Raji (cell line): ENCODE results near the gene ZNF599.

Experiments used
- POLR2A ChIP-seq: IDR thresholded peaks from 2 replicates; pipeline ENCODE4 v1.6.1; 2011; ENCODE audit warnings: low read depth, low read length, control low read depth; ENCODE audit not compliant: insufficient read depth

ZNF599 gene

GRCh38 chr19:34772697-34773554 is at the start of gene ZNF599:
Gene ZNF599 (minus strand): TSS chr19:34773215. CDS start chr19:34772841, 374 bp downstream.
- no peak for TF ChIP-seq POLR2A

- TF ChIP-seq POLR2A = no peak
These were observed 45.3 kb upstream of the ZNF599 start for GRCh38 chr19:34818270-34818669.

- no peak for TF ChIP-seq POLR2A
These were observed 43.7 kb upstream of the ZNF599 start for GRCh38 chr19:34816708-34817107.

- no peak for TF ChIP-seq POLR2A
These were observed 35.6 kb upstream of the ZNF599 start for GRCh38 chr19:34808566-34808965.

- no peak for TF ChIP-seq POLR2A
These were observed 34.2 kb upstream of the ZNF599 start for GRCh38 chr19:34806976-34807860.

- TF ChIP-seq POLR2A = no peak
These were observed 31.1 kb upstream of the ZNF599 start for GRCh38 chr19:34804115-34804514.

GRCh38 chr19:34794066-34794960 is 21.3 kb upstream of the ZNF599 start:
- no peak for TF ChIP-seq POLR2A

GRCh38 chr19:34793565-34793964 is 20.6 kb upstream of the ZNF599 start:
- no peak for TF ChIP-seq POLR2A

GRCh38 chr19:34788074-34788473 is 15.1 kb upstream of the ZNF599 start:
- no peak for TF ChIP-seq POLR2A

GRCh38 chr19:34787059-34787824 is 14.2 kb upstream of the ZNF599 start:
- TF ChIP-seq POLR2A = no peak

GRCh38 chr19:34786236-34786635 is 13.2 kb upstream of the ZNF599 start:
- TF ChIP-seq POLR2A = no peak

- TF ChIP-seq POLR2A = no peak
These were observed 6.6 kb upstream of the ZNF599 start for GRCh38 chr19:34779652-34780051.

- no peak for TF ChIP-seq POLR2A
These were observed 5.3 kb upstream of the ZNF599 start for GRCh38 chr19:34778342-34778741.

- no peak for TF ChIP-seq POLR2A
These were observed 1.8 kb upstream of the ZNF599 start for GRCh38 chr19:34774857-34775256.
